K562 (cell line): Measurements from ENCODE around the gene RRBP1. TPM values are rescaled to one million over a fixed set of nuclear protein-coding genes. Genes with fewer than 3 reads are reported as not detected.
A peak's percentile ranks its signal among the peaks of the same experiment; 100 is the strongest.

Experiments used
- ATAC-seq: fragments of 200-7000 bp; cut with Tn5 transposase; 3 replicates; pipeline ENCODE4 v1.9.1; 2020; ENCODE audit warnings: moderate library complexity
- BruUV-seq: library from RNA; stranded (reverse); fragments of 400-500 nt; replicated peaks from 2 replicates; lab custom pipeline; 2021; lab: Mats Ljungman, UMichigan
- CTCF ChIA-PET: fragments of 300-600 bp; formaldehyde crosslinking; extraction: SDS; loops from one replicate; lab custom pipeline; 2021; ENCODE audit warnings: low intra/inter-chr PET ratio; lab: Yijun Ruan, JAX
- POLR2A ChIA-PET: fragments of 300-600, 350-650 bp; sonication (Branson Sonifier 250); formaldehyde crosslinking; extraction: SDS; loops from one replicate; lab custom pipeline; 2021; ENCODE audit warnings: antibody characterized with exemption, inconsistent platforms; lab: Yijun Ruan, JAX
- DNase-seq, 4 experiments: peaks; one replicate each; pipeline versions ENCODE4 v3.0.0 to v3.0.0-alpha.2; 2011 to 2018; ENCODE audit warnings: low spot score in 3 of 4, mixed read lengths in 3 of 4; ENCODE audit errors: extremely low read depth in 1 of 4
- FAIRE-seq: peaks from 2 replicates; lab custom pipeline; 2011; peaks lifted over from hg19 to GRCh38; lab: Jason Lieb, UNC
- H2AFZ ChIP-seq: 2 replicates; pipeline ENCODE4 v1.6.0; 2011; ENCODE audit warnings: low read depth, low read length, control low read depth, inconsistent platforms
- H3K27ac ChIP-seq: fragments of 200-600 bp; 3 replicates; pipeline ENCODE4 v1.8.0; 2011; ENCODE audit warnings: low read depth, mild to moderate bottlenecking, control low read depth, inconsistent platforms, low read length, moderate library complexity, mixed read lengths; ENCODE audit errors: extremely low read depth
- H3K27me3 ChIP-seq, 2 experiments: fragments of 300-600 bp in 1 of 2; 2 replicates in 1 of 2; 3 replicates in 1 of 2; pipeline versions ENCODE4 v1.6.0 to v1.8.0; 2011; ENCODE audit warnings: inconsistent platforms in 2 of 2, low read length in 2 of 2, mild to moderate bottlenecking in 1 of 2, mixed read lengths in 1 of 2, moderate library complexity in 1 of 2; ENCODE audit not compliant: control insufficient read depth in 2 of 2, insufficient read depth in 2 of 2
- H3K36me3 ChIP-seq: fragments of 300-600 bp; 3 replicates; pipeline ENCODE4 v1.8.0; 2011; ENCODE audit warnings: mild to moderate bottlenecking, low read length, inconsistent platforms; ENCODE audit not compliant: control insufficient read depth, insufficient read depth
- H3K4me1 ChIP-seq, 2 experiments: fragments of 200-600 bp in 1 of 2; replicated peaks in 1 of 2; 2 replicates in 1 of 2; 3 replicates in 1 of 2; pipeline versions ENCODE4 v1.5.1 to v1.8.0; 2011; ENCODE audit warnings: inconsistent platforms in 2 of 2, low read length in 2 of 2, mild to moderate bottlenecking in 1 of 2, mixed read lengths in 1 of 2, moderate library complexity in 1 of 2; ENCODE audit not compliant: control insufficient read depth in 2 of 2, insufficient read depth in 2 of 2
- H3K4me2 ChIP-seq: 2 replicates; pipeline ENCODE4 v1.6.1; 2011; ENCODE audit warnings: low read length, control low read depth, inconsistent platforms, mixed read lengths; ENCODE audit not compliant: insufficient read depth
- H3K4me3 ChIP-seq: fragments of 200-600 bp; sonication (generic), shearing (Covaris generic); 2 replicates; pipeline ENCODE4 v1.5.1; 2016; ENCODE audit warnings: control low read depth, inconsistent platforms
- H3K79me2 ChIP-seq: fragments of 200-600 bp; 3 replicates; pipeline ENCODE4 v1.8.0; 2011; ENCODE audit warnings: low read length, inconsistent platforms; ENCODE audit not compliant: control insufficient read depth, insufficient read depth
- H3K9ac ChIP-seq, 2 experiments: 2 replicates each; pipeline versions ENCODE4 v1.6.0 to v1.6.1; 2011; ENCODE audit warnings: low read depth in 2 of 2, low read length in 2 of 2, control low read depth in 1 of 2, inconsistent platforms in 1 of 2, mild to moderate bottlenecking in 1 of 2, mixed read lengths in 1 of 2; ENCODE audit not compliant: insufficient read depth in 1 of 2
- H3K9me1 ChIP-seq: one replicate; pipeline ENCODE4 v1.6.0; 2011; ENCODE audit warnings: inconsistent platforms, mild to moderate bottlenecking, low read length, moderate library complexity; ENCODE audit not compliant: control insufficient read depth, insufficient read depth
- H3K9me3 ChIP-seq: replicated peaks from 2 replicates; pipeline ENCODE4 v1.5.1; 2011; ENCODE audit warnings: low read depth, low read length, inconsistent platforms; ENCODE audit not compliant: control insufficient read depth, insufficient read depth
- H4K20me1 ChIP-seq: replicated peaks from 2 replicates; pipeline ENCODE4 v1.6.1; 2011; ENCODE audit warnings: low read length, inconsistent platforms, mixed read lengths; ENCODE audit not compliant: control insufficient read depth, insufficient read depth
- ADNP ChIP-seq: fragments of 200-800 bp; sonication (Bioruptor generic); IDR thresholded peaks from 2 replicates; pipeline ENCODE4 v1.6.1; 2016; ENCODE audit warnings: missing genetic modification characterization, missing compliant biosample characterization
- EZH2 ChIP-seq: IDR thresholded peaks from 2 replicates; pipeline ENCODE4 v1.6.1; 2012; ENCODE audit warnings: low read depth, mild to moderate bottlenecking, inconsistent platforms, low read length, borderline replicate concordance
- FOXK2 ChIP-seq, 2 experiments: fragments of 450-650 bp; IDR thresholded peaks in 1 of 2; conservative IDR thresholded peaks in 1 of 2; 2 replicates each; pipeline ENCODE4 v1.6.1; 2016; ENCODE audit warnings: low read depth in 2 of 2, mild to moderate bottlenecking in 1 of 2
- GTF2E2 ChIP-seq: fragments of 200-800 bp; sonication (Bioruptor generic); IDR thresholded peaks from 2 replicates; pipeline ENCODE4 v1.6.1; 2016; ENCODE audit warnings: missing genetic modification characterization, missing compliant biosample characterization
- HIVEP1 ChIP-seq: fragments of 250-450 bp; sonication (Bioruptor Pico); IDR thresholded peaks from 2 replicates; pipeline ENCODE4 v1.4.0; 2020; ENCODE audit warnings: mild to moderate bottlenecking
- MYNN ChIP-seq, 2 experiments: sonication (generic); formaldehyde crosslinking in 1 of 2; IDR thresholded peaks; 2 replicates each; pipeline versions ENCODE4 v1.5.0 to v1.6.1; 2016 to 2020; ENCODE audit warnings: antibody characterized with exemption in 1 of 2, missing genetic modification reagents in 1 of 2
- RAD21 ChIP-seq, 2 experiments: fragments of 250-450 bp in 1 of 2; fragments of 450-650 bp in 1 of 2; sonication (Bioruptor Pico) in 1 of 2; formaldehyde crosslinking in 1 of 2; IDR thresholded peaks in 1 of 2; conservative IDR thresholded peaks in 1 of 2; 2 replicates each; pipeline versions ENCODE4 v1.4.0 to v1.8.0; 2020 to 2022; ENCODE audit warnings: mild to moderate bottlenecking in 2 of 2, moderate library complexity in 1 of 2
- SMARCE1 ChIP-seq: fragments of 450-650 bp; IDR thresholded peaks from 2 replicates; pipeline ENCODE4 v1.7.1; 2016; ENCODE audit warnings: mild to moderate bottlenecking
- ZBTB7A ChIP-seq: IDR thresholded peaks from 2 replicates; pipeline ENCODE4 v1.6.1; 2011; ENCODE audit warnings: low read depth, mild to moderate bottlenecking, low read length, moderate library complexity, borderline replicate concordance; ENCODE audit not compliant: control insufficient read depth
- ZNF324 ChIP-seq: fragments of 250-450 bp; sonication (Bioruptor Pico); IDR thresholded peaks from 2 replicates; pipeline ENCODE4 v1.4.0; 2020; ENCODE audit warnings: mild to moderate bottlenecking
- ZNF408 ChIP-seq: fragments of 250-450 bp; sonication (Bioruptor Pico); IDR thresholded peaks from 2 replicates; pipeline ENCODE4 v1.4.0; 2020; ENCODE audit warnings: low read depth, mild to moderate bottlenecking, moderate library complexity
- WGBS: fragments of 100-300 bp; shearing (Covaris generic); methylation state at CpG from one replicate; pipeline ENCODE4 v1.1.6; 2016; ENCODE audit warnings: low coverage, mixed read lengths; ENCODE audit not compliant: insufficient coverage; ENCODE audit errors: missing lambda C conversion rate; 5-methylcytosine and 5-hydroxymethylcytosine counted together
- in situ Hi-C: fragments of 300-500 bp; cut with MboI; formaldehyde crosslinking; loops from 4 replicates; pipeline ENCODE4 v1.15.0; 2018; ENCODE audit warnings: inconsistent platforms, mixed read lengths
- intact Hi-C: fragments of 100-400 bp; cut with micrococcal nuclease; formaldehyde crosslinking; loops from 2 replicates; pipeline ENCODE4 v1.14.2; 2022
- polyA plus RNA-seq, 8 experiments: library from polyadenylated mRNA; depleted of rRNA in 4 of 8; stranded (reverse) in 5 of 8; unstranded in 3 of 8; fragments of >200 nt; fragmentation: Nextera tagmentation in 2 of 8; fragmentation: Illumina TruSeq in 1 of 8; extraction: Ambion mirVana in 2 of 8; extraction: Trizol in 1 of 8; gene quantifications; 2 replicates each; pipeline versions ENCODE4 v1.2.1 to v1.2.3, GENCODE V29; 2011 to 2014; ENCODE audit warnings: inconsistent platforms in 1 of 8, missing spikeins in 1 of 8
- total RNA-seq, 7 experiments: library from RNA; depleted of rRNA in 6 of 7; stranded (reverse); fragments of >200 nt in 6 of 7; fragmentation: Illumina TruSeq in 2 of 7; extraction: Trizol in 2 of 7; gene quantifications; 2 replicates each; pipeline versions ENCODE4 v1.2.1 to v1.2.3, GENCODE V29; 2011 to 2021; ENCODE audit warnings: low replicate concordance in 1 of 7
- TF ChIP-seq, protein P1 (sequence below): sonication (generic); formaldehyde crosslinking; IDR thresholded peaks from 2 replicates; pipeline ENCODE4 v1.4.0; 2020; ENCODE audit warnings: mild to moderate bottlenecking, missing genetic modification reagents
- TF ChIP-seq, protein P2 (sequence below): fragments of 250-450 bp; sonication (Bioruptor Pico); IDR thresholded peaks from 2 replicates; pipeline ENCODE4 v1.4.0; 2020

The RRBP1 gene
- total and polyA plus RNA-seq, 9 of the 15 experiments (the other 6 are each of a cell fraction or from before 2014, with no cell fraction given), result 0.84 to 32.0 (median 17.6) TPM

DNA sequence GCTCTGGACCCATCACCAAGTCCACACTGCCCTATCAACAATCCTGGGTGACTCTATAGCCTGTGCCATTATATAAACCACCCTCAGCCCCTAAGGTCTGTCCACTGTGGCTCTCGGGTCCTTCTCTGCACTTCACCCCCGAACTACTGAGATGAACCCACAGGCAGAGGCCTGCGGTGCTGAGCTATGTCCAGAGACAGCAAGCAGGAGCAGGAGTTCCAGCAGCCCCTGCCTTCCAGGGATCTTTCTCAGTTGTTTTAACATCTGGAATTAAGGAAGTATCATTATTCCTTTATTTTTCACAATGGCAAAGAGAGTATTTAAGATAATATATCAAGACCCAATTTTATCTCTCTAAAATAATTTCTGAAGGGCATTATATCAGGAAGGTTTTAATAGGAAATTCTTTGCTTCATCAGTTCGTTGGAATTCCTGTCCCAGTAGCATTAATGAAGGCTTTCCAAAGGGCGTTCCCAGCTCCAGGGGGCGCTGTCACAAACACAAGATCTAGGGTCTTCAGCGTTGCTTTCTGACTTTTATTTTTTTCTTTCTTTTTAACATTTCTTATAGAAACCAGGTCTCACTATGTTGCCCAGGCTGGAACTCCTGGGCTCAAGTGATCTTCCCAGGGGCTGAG is 27.3 kb downstream of the RRBP1 start (continued):
- peak in 1 of 2 experiments; percentile 27; a peak in 1 of 4 replicates for TF ChIP-seq RAD21 (CRISPR knock-in tag; conservative IDR thresholded peaks at IDR 0.05 in 1 of 2, IDR thresholded peaks at IDR 0.05 in 1 of 2)

DNA sequence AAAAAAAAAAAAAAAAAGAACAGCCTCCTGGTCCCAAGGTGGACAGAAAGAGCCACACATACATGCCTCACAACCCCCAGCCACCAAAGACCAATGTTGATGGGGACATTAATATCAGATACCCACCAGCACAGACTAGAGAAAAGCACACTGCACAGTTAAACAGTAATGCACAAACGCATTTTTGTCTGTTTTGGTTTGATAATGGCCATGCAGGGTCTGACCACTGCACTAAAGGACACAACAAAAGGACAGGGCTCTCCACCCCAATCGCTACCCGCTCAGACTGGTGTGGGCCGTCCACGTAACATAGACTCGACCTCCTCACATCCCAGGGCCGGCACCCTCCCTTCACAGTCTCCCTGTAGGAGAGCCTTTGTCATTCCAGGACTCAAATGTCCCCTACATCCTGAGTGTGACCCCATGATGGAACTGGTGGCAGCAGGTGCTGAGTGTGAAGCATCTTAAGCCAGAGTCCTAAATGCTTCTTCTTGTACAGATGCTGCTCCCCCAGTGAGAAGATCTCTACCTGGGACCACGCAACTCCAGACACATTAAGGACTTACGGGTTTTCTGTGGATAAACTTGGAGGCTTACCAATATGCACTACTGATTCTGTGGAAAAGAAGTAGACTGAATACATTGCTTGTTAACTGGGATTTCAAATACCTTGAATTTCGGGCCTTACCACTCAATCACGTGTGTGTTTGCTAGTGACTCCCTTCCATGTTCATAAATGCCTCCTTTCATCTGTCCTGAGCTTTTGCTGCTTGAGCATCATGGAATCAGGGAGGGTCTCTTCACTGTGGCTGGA is 28.0 kb downstream of the RRBP1 start:
- Histone ChIP-seq H3K4me3 (no peak overlapping the region), H3K36me3 (peaks cover 23% of the 10 kb centered on the region; the same call in 1 of the 3 replicates), H3K9me3 (0 out of 2 replicates have a peak, but pooled peaks cover 2% of the 10 kb centered on the region), H3K27me3 (no peaks in the 10 kb centered on the region), H3K27ac (no peak overlapping the region), H4K20me1 (no peaks in the 10 kb centered on the region), H3K9ac (no peak overlapping the region), H2AFZ (no peak overlapping the region), H3K4me1 (peaks cover 0 to 3% of the 10 kb centered on the region in 2 experiments; a peak in 2 of 5 replicates), H3K4me2 (no peak overlapping the region), H3K9me1 (peaks cover 5% of the 10 kb centered on the region), H3K79me2 (no peaks in the 10 kb centered on the region)
- no TSS peak for BruUV-seq
- DNase-seq, result no peak
- in situ Hi-C loops (no loop called here), intact Hi-C loops (loop anchor here (5.0 kb wide), 1 partner anchor 343 kb away; no protein-coding TSS in a partner anchor)
- ATAC-seq, result no peak
- ChIA-PET CTCF (interaction anchor here (0.7 kb wide), 2 partner anchors 20 to 244 kb away, joined by 3 to 7 read pairs; no protein-coding TSS in a partner anchor), POLR2A (interaction anchor here (0.6 to 0.8 kb wide), 2 partner anchors 247 to 281 kb away, joined by 3 read pairs; no protein-coding TSS in a partner anchor)
- WGBS, result 74% methylated on average over 11 of the region's 11 CpGs
- FAIRE-seq, result no peak
- TF ChIP-seq FOXK2 (conservative IDR thresholded peaks at IDR 0.05 in 1 of 2, IDR thresholded peaks at IDR 0.05 in 1 of 2; ENCODE audit: low read depth in 2 of 2), result no peak
- no peak for TF ChIP-seq ZNF324 (CRISPR knock-in tag)
- TF ChIP-seq ADNP (tag), result no peak
- no peak for TF ChIP-seq EZH2
- TF ChIP-seq, protein P1, sequence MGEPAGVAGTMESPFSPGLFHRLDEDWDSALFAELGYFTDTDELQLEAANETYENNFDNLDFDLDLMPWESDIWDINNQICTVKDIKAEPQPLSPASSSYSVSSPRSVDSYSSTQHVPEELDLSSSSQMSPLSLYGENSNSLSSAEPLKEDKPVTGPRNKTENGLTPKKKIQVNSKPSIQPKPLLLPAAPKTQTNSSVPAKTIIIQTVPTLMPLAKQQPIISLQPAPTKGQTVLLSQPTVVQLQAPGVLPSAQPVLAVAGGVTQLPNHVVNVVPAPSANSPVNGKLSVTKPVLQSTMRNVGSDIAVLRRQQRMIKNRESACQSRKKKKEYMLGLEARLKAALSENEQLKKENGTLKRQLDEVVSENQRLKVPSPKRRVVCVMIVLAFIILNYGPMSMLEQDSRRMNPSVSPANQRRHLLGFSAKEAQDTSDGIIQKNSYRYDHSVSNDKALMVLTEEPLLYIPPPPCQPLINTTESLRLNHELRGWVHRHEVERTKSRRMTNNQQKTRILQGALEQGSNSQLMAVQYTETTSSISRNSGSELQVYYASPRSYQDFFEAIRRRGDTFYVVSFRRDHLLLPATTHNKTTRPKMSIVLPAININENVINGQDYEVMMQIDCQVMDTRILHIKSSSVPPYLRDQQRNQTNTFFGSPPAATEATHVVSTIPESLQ (CRISPR knock-in tag), result no peak
- TF ChIP-seq MYNN (IDR thresholded peaks at IDR 0.05), result no peak
- TF ChIP-seq MYNN (CRISPR knock-in tag; IDR thresholded peaks at IDR 0.05), result no peak
- no peak for TF ChIP-seq GTF2E2 (tag)
- TF ChIP-seq, protein P2, sequence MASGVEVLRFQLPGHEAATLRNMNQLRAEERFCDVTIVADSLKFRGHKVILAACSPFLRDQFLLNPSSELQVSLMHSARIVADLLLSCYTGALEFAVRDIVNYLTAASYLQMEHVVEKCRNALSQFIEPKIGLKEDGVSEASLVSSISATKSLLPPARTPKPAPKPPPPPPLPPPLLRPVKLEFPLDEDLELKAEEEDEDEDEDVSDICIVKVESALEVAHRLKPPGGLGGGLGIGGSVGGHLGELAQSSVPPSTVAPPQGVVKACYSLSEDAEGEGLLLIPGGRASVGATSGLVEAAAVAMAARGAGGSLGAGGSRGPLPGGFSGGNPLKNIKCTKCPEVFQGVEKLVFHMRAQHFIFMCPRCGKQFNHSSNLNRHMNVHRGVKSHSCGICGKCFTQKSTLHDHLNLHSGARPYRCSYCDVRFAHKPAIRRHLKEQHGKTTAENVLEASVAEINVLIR (CRISPR knock-in tag), result no peak
- TF ChIP-seq ZBTB7A, result no peak
- TF ChIP-seq HIVEP1 (CRISPR knock-in tag), result no peak
- no peak for TF ChIP-seq SMARCE1
- TF ChIP-seq ZNF408 (CRISPR knock-in tag), result no peak
